Loucy (cell line): ENCODE results near the gene STX8.

Experiments used
- H2AFZ ChIP-seq: fragments of 200-600 bp; sonication (generic); 2 replicates; pipeline ENCODE4 v1.6.0; 2016; ENCODE audit warnings: antibody characterized with exemption, mild to moderate bottlenecking, low read length, moderate library complexity
- H3F3A ChIP-seq: fragments of 200-600 bp; 2 replicates; pipeline ENCODE4 v1.6.0; 2016; ENCODE audit warnings: antibody characterized with exemption, low read depth, mild to moderate bottlenecking
- H3K27me3 ChIP-seq: fragments of 200-600 bp; sonication (generic); 2 replicates; pipeline ENCODE4 v1.6.1; 2014; ENCODE audit warnings: low read length, mild to moderate bottlenecking; ENCODE audit not compliant: insufficient read depth, poor library complexity, severe bottlenecking
- H3K36me3 ChIP-seq: fragments of 200-600 bp; sonication (generic); 2 replicates; pipeline ENCODE4 v1.6.1; 2016; ENCODE audit warnings: low read length; ENCODE audit not compliant: insufficient read depth
- H3K4me1 ChIP-seq: fragments of 200-600 bp; sonication (generic); 2 replicates; pipeline ENCODE4 v1.5.1; 2014; ENCODE audit warnings: low read length, mild to moderate bottlenecking; ENCODE audit not compliant: insufficient read depth, poor library complexity, severe bottlenecking
- H3K4me2 ChIP-seq: fragments of 200-600 bp; sonication (generic); 2 replicates; pipeline ENCODE4 v1.6.0; 2014; ENCODE audit warnings: antibody characterized with exemption, low read length, low read depth, mild to moderate bottlenecking; ENCODE audit not compliant: poor library complexity, severe bottlenecking
- H3K4me3 ChIP-seq: fragments of 200-600 bp; sonication (generic); 2 replicates; pipeline ENCODE4 v1.5.1; 2014; ENCODE audit warnings: low read length, mild to moderate bottlenecking, mixed read lengths; ENCODE audit not compliant: poor library complexity, severe bottlenecking
- H3K79me2 ChIP-seq: fragments of 200-600 bp; sonication (generic); 2 replicates; pipeline ENCODE4 v1.6.1; 2014; ENCODE audit warnings: low read length; ENCODE audit not compliant: insufficient read depth
- H3K9ac ChIP-seq: fragments of 200-600 bp; sonication (generic); 2 replicates; pipeline ENCODE4 v1.6.0; 2014; ENCODE audit warnings: mild to moderate bottlenecking, low read depth, low read length, moderate library complexity; ENCODE audit not compliant: poor library complexity, severe bottlenecking
- H3K9me2 ChIP-seq: fragments of 200-600 bp; sonication (generic); replicated peaks from 2 replicates; pipeline ENCODE4 v1.6.1; 2016; ENCODE audit warnings: low read depth, low read length, mixed read lengths
- H3K9me3 ChIP-seq: fragments of 200-600 bp; sonication (generic); 2 replicates; pipeline ENCODE4 v1.6.1; 2014; ENCODE audit warnings: mild to moderate bottlenecking, antibody characterized with exemption, low read length, low read depth; ENCODE audit not compliant: insufficient read depth
- H4K20me1 ChIP-seq: fragments of 200-600 bp; sonication (generic); 2 replicates; pipeline ENCODE4 v1.6.0; 2014; ENCODE audit warnings: antibody characterized with exemption, low read length, mild to moderate bottlenecking; ENCODE audit not compliant: insufficient read depth, poor library complexity, severe bottlenecking
- EZH2phosphoT487 ChIP-seq: fragments of 200-600 bp; IDR thresholded peaks from 2 replicates; pipeline ENCODE4 v1.6.1; 2018; ENCODE audit warnings: antibody characterized with exemption, mild to moderate bottlenecking, moderate library complexity, borderline replicate concordance
- TF ChIP-seq, protein P1 (sequence below): fragments of 200-600 bp; sonication (generic); conservative IDR thresholded peaks from 2 replicates; pipeline ENCODE4 v1.5.1; 2014; ENCODE audit warnings: mild to moderate bottlenecking, antibody characterized with exemption, low read length

The STX8 gene

DNA sequence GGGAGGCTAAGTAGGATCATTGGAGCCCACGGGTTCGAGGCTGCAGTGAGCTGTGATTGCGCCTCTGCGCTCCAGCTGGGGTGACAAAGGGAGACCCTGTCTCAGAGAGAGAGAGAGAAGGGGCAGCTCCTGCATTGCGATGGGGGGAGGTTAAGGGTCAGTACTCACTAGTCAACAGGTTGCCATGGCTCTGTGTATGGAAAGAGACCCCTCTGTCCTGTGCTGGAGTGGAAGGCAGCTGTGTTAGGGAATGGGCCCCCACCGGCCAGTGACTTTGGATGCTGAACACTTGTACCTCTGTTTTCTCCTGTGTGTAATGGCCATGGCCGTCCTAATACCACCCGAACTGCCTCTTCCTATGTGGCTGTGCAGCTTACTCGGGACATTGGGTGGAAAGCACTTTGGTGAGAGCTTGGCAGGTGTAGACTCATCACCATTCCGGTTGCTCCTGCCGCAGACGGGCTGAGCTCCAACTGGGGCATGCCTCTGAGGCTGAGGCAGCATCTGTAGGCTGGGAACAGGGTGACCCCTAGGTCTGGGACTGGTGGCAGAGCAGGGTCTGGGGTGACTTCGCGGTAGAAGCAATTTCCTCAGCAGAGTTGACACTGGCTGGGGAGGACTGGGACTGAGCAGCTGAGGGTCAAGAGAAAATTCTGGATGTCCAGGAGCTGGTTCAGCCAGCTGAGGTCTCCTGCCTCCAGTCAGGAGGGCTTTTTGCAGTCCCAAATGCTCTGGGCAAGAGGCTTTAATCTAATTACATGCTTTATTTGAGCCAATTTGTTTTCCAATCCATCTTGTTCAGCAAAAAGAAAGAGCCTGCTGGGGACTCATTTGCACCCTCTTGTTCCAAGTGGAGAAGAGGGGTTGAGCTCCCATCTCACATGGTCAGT, 369.9 kb downstream of the STX8 start:
- Histone ChIP-seq H3K9ac (no peak overlapping the region), H4K20me1 (no peaks in the 10 kb centered on the region), H3K9me2 (no peaks in the 10 kb centered on the region), H3K9me3 (no peaks in the 10 kb centered on the region), H3K36me3 (no peaks in the 10 kb centered on the region), H2AFZ (no peak overlapping the region), H3K4me1 (no peaks in the 10 kb centered on the region), H3K4me2 (no peak overlapping the region), H3F3A (no peaks in the 10 kb centered on the region), H3K79me2 (no peaks in the 10 kb centered on the region), H3K4me3 (no peak overlapping the region), H3K27me3 (no peaks in the 10 kb centered on the region)
- TF ChIP-seq, protein P1, sequence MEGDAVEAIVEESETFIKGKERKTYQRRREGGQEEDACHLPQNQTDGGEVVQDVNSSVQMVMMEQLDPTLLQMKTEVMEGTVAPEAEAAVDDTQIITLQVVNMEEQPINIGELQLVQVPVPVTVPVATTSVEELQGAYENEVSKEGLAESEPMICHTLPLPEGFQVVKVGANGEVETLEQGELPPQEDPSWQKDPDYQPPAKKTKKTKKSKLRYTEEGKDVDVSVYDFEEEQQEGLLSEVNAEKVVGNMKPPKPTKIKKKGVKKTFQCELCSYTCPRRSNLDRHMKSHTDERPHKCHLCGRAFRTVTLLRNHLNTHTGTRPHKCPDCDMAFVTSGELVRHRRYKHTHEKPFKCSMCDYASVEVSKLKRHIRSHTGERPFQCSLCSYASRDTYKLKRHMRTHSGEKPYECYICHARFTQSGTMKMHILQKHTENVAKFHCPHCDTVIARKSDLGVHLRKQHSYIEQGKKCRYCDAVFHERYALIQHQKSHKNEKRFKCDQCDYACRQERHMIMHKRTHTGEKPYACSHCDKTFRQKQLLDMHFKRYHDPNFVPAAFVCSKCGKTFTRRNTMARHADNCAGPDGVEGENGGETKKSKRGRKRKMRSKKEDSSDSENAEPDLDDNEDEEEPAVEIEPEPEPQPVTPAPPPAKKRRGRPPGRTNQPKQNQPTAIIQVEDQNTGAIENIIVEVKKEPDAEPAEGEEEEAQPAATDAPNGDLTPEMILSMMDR, result no peak
- no peak for TF ChIP-seq EZH2phosphoT487

DNA sequence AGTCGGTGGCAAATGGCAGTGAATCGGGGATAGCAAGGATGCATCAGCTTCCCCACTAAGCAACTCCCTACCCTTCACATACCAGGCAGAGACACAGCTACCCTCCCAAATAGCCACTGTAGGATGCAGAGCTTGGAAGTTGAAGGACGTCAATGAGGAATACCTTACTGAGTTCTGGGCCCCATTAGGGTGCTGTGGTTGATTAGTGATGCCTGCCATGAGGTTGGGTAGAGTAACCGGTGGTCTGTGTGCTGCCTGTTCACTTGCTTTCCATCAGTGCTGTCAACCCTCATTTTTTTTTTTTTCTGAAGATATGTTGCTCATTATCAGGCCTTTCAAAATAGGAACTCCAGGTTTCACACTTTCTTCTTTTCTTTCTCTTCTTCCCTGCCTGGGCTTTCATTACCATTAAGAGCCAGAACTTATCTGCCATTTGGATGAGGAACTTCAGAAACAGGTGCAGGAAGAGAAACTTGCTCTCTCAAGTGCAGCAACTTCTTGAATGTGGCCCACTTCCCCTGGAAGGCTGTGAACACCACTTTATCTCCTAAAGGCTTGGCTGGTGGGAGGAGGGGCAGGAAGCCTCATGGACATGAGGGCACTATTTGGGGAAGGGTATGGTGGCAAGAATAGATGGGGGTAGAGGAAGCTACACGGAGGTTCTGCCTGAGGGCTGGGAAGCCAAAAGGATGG, 370.8 kb downstream of the STX8 start:
- no peaks in the 10 kb centered on the region for H4K20me1 ChIP-seq
- no peaks in the 10 kb centered on the region for H3F3A ChIP-seq
- no peaks in the 10 kb centered on the region for H3K9me3 ChIP-seq
- H3K27me3 ChIP-seq, result no peaks in the 10 kb centered on the region
- no peaks in the 10 kb centered on the region for H3K36me3 ChIP-seq
- TF ChIP-seq EZH2phosphoT487, result no peak
- TF ChIP-seq, protein P1, result no peak
- no peaks in the 10 kb centered on the region for H3K9me2 ChIP-seq
- no peak overlapping the region for H3K9ac ChIP-seq
- H3K4me3 ChIP-seq, result no peak overlapping the region
- no peaks in the 10 kb centered on the region for H3K4me1 ChIP-seq
- no peak overlapping the region for H2AFZ ChIP-seq
- H3K4me2 ChIP-seq, result no peak overlapping the region
- no peaks in the 10 kb centered on the region for H3K79me2 ChIP-seq

DNA sequence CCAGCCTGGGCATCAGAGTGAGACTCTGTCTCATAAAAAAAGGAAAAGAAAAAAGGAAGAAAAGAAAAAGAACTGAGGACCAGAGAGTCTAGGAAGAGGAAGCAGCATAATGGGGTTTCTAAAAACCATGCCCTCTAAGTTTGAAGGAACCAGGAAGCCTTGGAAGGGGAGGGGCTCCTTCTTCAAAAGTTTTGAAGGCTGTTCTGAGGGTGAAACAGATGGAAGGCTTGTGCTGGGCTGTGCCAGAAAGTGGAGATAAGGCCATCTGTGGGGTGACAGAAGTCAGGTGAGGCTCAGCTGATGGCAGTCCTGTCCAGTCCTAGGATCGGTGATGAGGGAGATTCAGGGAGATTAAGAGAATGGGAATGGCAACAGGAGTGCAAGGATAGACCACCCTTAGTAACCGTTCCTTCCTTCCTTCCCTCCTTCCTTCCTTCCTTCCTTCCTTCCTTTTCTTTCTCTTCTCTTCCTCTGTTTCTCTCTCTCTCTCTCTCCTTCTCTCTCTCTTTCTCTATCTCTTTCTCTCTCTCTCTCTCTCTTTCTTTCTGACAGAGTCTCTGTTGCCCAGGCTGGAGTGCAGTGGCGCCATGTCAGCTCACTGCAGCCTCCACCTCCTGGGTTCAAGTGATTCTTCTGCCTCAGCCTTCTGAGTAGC, 371.7 kb downstream of the STX8 start:
- H3K9me2 ChIP-seq, result no peaks in the 10 kb centered on the region
- H3K27me3 ChIP-seq, result no peaks in the 10 kb centered on the region
- no peaks in the 10 kb centered on the region for H3F3A ChIP-seq
- no peaks in the 10 kb centered on the region for H3K79me2 ChIP-seq
- no peak overlapping the region for H3K4me3 ChIP-seq
- H3K9ac ChIP-seq, result no peak overlapping the region
- H4K20me1 ChIP-seq, result no peaks in the 10 kb centered on the region
- H3K9me3 ChIP-seq, result no peaks in the 10 kb centered on the region
- TF ChIP-seq, protein P1, result no peak
- TF ChIP-seq EZH2phosphoT487, result no peak
- H3K4me2 ChIP-seq, result no peak overlapping the region
- H3K36me3 ChIP-seq, result no peaks in the 10 kb centered on the region
- H3K4me1 ChIP-seq, result no peaks in the 10 kb centered on the region
- no peak overlapping the region for H2AFZ ChIP-seq
